ENCODE data around the gene FKTN. TPM values are rescaled to one million over a fixed set of nuclear protein-coding genes. Genes with fewer than 3 reads are reported as not detected.
A peak's percentile ranks its signal among the peaks of the same experiment; 100 is the strongest.

Gene FKTN
- total RNA-seq, 1 donor from 2014 or later = 21.1 TPM

GRCh38 chr9:105636331-105636730, 78.4 kb downstream of the FKTN start:
- Histone ChIP-seq H3K79me2 (ENCODE audit: insufficient read depth, low read length) (no peaks in the 10 kb centered on the region), H3K36me3 (ENCODE audit: insufficient read depth, low read length) (no peaks in the 10 kb centered on the region), H3K4me3 (ENCODE audit: insufficient read depth, low read depth, low read length) (no peak overlapping the region), H3K4me1 (ENCODE audit: insufficient read depth, low read length) (no peaks in the 10 kb centered on the region), H4K20me1 (ENCODE audit: insufficient read depth, low read length) (no peaks in the 10 kb centered on the region), H3K9ac (ENCODE audit: low read length) (no peak overlapping the region), H3K27me3 (ENCODE audit: insufficient read depth, low read length) (no peaks in the 10 kb centered on the region), H3K27ac (ENCODE audit: low read depth, low read length) (no peak overlapping the region), H2AFZ (ENCODE audit: low read depth, low read length) (no peak overlapping the region), H3K4me2 (ENCODE audit: low read length) (no peak overlapping the region), H3K9me3 (ENCODE audit: insufficient read depth, low read depth, low read length) (no peaks in the 10 kb centered on the region)
- DNase-seq (ENCODE audit: low read depth) (no peak), FAIRE-seq (no peak)
- Mint-ChIP-seq H3K9me3 (ENCODE audit: unreplicated experiment) (no peaks in the 10 kb centered on the region), H3K27ac (ENCODE audit: unreplicated experiment) (peak overlapping the region; percentile 84), H3K4me1 (ENCODE audit: low read depth, unreplicated experiment) (peaks cover 9% of the 10 kb centered on the region), H3K4me3 (ENCODE audit: unreplicated experiment) (no peak overlapping the region), H3K36me3 (ENCODE audit: low read depth, unreplicated experiment) (no peaks in the 10 kb centered on the region), H3K27me3 (ENCODE audit: low read depth, unreplicated experiment) (no peaks in the 10 kb centered on the region)
- TF ChIP-seq CTCF (IDR thresholded peaks at IDR 0.05; ENCODE audit: insufficient read depth, low read depth, low read length) (no peak), EZH2 (IDR thresholded peaks at IDR 0.05; ENCODE audit: insufficient read depth, low read length) (no peak)

- H3K4me1 Mint-ChIP-seq (ENCODE audit: low read depth, unreplicated experiment) = peaks cover 9% of the 10 kb centered on the region
- no peaks in the 10 kb centered on the region for H3K36me3 Mint-ChIP-seq (ENCODE audit: low read depth, unreplicated experiment)
- FAIRE-seq = no peak
These were observed 80.0 kb downstream of the FKTN start for GRCh38 chr9:105637787-105638395.

More at GRCh38 chr9:105637787-105638395, 80.0 kb downstream of the FKTN start:
- DNase-seq (ENCODE audit: low read depth) = no peak
- no peak overlapping the region for H3K4me3 ChIP-seq (ENCODE audit: insufficient read depth, low read depth, low read length)
- H3K4me1 ChIP-seq (ENCODE audit: insufficient read depth, low read length) = no peaks in the 10 kb centered on the region
- H3K27me3 ChIP-seq (ENCODE audit: insufficient read depth, low read length) = no peaks in the 10 kb centered on the region
- Mint-ChIP-seq H3K4me3 (ENCODE audit: unreplicated experiment) (no peak overlapping the region), H3K9me3 (ENCODE audit: unreplicated experiment) (peaks cover 1% of the 10 kb centered on the region), H3K27ac (ENCODE audit: unreplicated experiment) (no peak overlapping the region), H3K27me3 (ENCODE audit: low read depth, unreplicated experiment) (no peaks in the 10 kb centered on the region)
- no peak for TF ChIP-seq EZH2 (IDR thresholded peaks at IDR 0.05; ENCODE audit: insufficient read depth, low read length)
- peak; percentile 42 for TF ChIP-seq CTCF (IDR thresholded peaks at IDR 0.05; ENCODE audit: insufficient read depth, low read depth, low read length)
- no peaks in the 10 kb centered on the region for H3K9me3 ChIP-seq (ENCODE audit: insufficient read depth, low read depth, low read length)
- no peak overlapping the region for H3K9ac ChIP-seq (ENCODE audit: low read length)
- H3K36me3 ChIP-seq (ENCODE audit: insufficient read depth, low read length) = no peaks in the 10 kb centered on the region
- no peak overlapping the region for H3K4me2 ChIP-seq (ENCODE audit: low read length)
- no peak overlapping the region for H2AFZ ChIP-seq (ENCODE audit: low read depth, low read length)
- H3K27ac ChIP-seq (ENCODE audit: low read depth, low read length) = no peak overlapping the region
- no peaks in the 10 kb centered on the region for H4K20me1 ChIP-seq (ENCODE audit: insufficient read depth, low read length)
- H3K79me2 ChIP-seq (ENCODE audit: insufficient read depth, low read length) = no peaks in the 10 kb centered on the region
